ENCODE measurements around the gene SERPINB10. TPM values are rescaled to one million over a fixed set of nuclear protein-coding genes. Genes with fewer than 3 reads are reported as not detected.

SERPINB10 gene
- total RNA-seq, 1 experiment from 2014 or later, result not detected

- Histone ChIP-seq H3K27me3 (ENCODE audit: insufficient read depth, low read length) (no peaks in the 10 kb centered on the region), H3K27ac (ENCODE audit: low read depth, low read length) (no peak overlapping the region), H3K4me1 (ENCODE audit: control insufficient read depth in 1 of 2, insufficient read depth in 2 of 2, low read length in 2 of 2) (peaks cover 0 to 6% of the 10 kb centered on the region in 2 experiments; a peak in 3 of 4 replicates), H3K4me2 (ENCODE audit: low read length) (no peak overlapping the region), H3K36me3 (ENCODE audit: control insufficient read depth in 1 of 2, insufficient read depth in 2 of 2, low read length in 2 of 2) (no peaks in the 10 kb centered on the region), H4K20me1 (ENCODE audit: insufficient read depth) (no peaks in the 10 kb centered on the region), H2AFZ (ENCODE audit: low read depth, low read length, poor library complexity, severe bottlenecking) (no peak overlapping the region), H3K9me2 (ENCODE audit: insufficient read depth) (no peaks in the 10 kb centered on the region), H3K9ac (ENCODE audit: low read length) (no peak overlapping the region), H3K4me3 (replicated peaks in 1 of 2; ENCODE audit: low read depth in 1 of 2, low read length in 2 of 2) (no peak overlapping the region), H3K9me3 (ENCODE audit: control insufficient read depth in 1 of 2, insufficient read depth in 1 of 2, low read depth in 1 of 2, low read length in 2 of 2) (no peaks in the 10 kb centered on the region), H3K79me2 (ENCODE audit: insufficient read depth, low read length) (no peaks in the 10 kb centered on the region)
- ChIA-PET POLR2A (no interaction called here), CTCF (no interaction called here), RAD21 (ENCODE audit: low non-redundant PET in 1 of 2, low total read pairs in 2 of 2, uncharacterized antibody in 2 of 2, unreplicated experiment in 2 of 2) (no interaction called here)
- intact Hi-C loops (cut with micrococcal nuclease), result no loop called here
- no TSS peak for BruUV-seq (replicated peaks)
- DNase-seq (ENCODE audit: low read depth, low spot score) (no peak), ATAC-seq (no peak)
- no peak for TF ChIP-seq SRF (IDR thresholded peaks at IDR 0.05; ENCODE audit: low read depth)
- no peak for TF ChIP-seq CBX3 (IDR thresholded peaks at IDR 0.05; ENCODE audit: low read depth)
- no peak for TF ChIP-seq ZNF274 (IDR thresholded peaks at IDR 0.05; ENCODE audit: low read depth, low read length)
- TF ChIP-seq ELF1 (IDR thresholded peaks at IDR 0.05; ENCODE audit: borderline replicate concordance, low read depth), result no peak
- TF ChIP-seq CEBPB (IDR thresholded peaks at IDR 0.05; ENCODE audit: low read depth), result no peak
- TF ChIP-seq ZBTB33 (IDR thresholded peaks at IDR 0.05; ENCODE audit: extremely low read depth, insufficient replicate concordance, low read length), result no peak
- no peak for TF ChIP-seq JUND (IDR thresholded peaks at IDR 0.05)
- no peak for TF ChIP-seq ZFX (IDR thresholded peaks at IDR 0.05)
- no peak for TF ChIP-seq EGR1 (IDR thresholded peaks at IDR 0.05; ENCODE audit: low read depth)
- TF ChIP-seq MAX (IDR thresholded peaks at IDR 0.05), result no peak
- TF ChIP-seq, protein P1, sequence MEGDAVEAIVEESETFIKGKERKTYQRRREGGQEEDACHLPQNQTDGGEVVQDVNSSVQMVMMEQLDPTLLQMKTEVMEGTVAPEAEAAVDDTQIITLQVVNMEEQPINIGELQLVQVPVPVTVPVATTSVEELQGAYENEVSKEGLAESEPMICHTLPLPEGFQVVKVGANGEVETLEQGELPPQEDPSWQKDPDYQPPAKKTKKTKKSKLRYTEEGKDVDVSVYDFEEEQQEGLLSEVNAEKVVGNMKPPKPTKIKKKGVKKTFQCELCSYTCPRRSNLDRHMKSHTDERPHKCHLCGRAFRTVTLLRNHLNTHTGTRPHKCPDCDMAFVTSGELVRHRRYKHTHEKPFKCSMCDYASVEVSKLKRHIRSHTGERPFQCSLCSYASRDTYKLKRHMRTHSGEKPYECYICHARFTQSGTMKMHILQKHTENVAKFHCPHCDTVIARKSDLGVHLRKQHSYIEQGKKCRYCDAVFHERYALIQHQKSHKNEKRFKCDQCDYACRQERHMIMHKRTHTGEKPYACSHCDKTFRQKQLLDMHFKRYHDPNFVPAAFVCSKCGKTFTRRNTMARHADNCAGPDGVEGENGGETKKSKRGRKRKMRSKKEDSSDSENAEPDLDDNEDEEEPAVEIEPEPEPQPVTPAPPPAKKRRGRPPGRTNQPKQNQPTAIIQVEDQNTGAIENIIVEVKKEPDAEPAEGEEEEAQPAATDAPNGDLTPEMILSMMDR (IDR thresholded peaks at IDR 0.05 in 2 of 3, conservative IDR thresholded peaks at IDR 0.05 in 1 of 3; ENCODE audit: borderline replicate concordance in 1 of 3, insufficient read depth in 1 of 3, low read depth in 2 of 3, low read length in 2 of 3), result no peak
- no peak for TF ChIP-seq RAD21 (IDR thresholded peaks at IDR 0.05; ENCODE audit: low read depth)
- no peak for TF ChIP-seq POLR2AphosphoS5 (IDR thresholded peaks at IDR 0.05; ENCODE audit: low read depth, low read length)
Measured at GRCh38 chr18:63981719-63982118, 74.0 kb downstream of the SERPINB10 start.
